HFFc6 (cell line): ENCODE data around the gene SHB. TPM values are rescaled to one million over a fixed set of nuclear protein-coding genes. Genes with fewer than 3 reads are reported as not detected.
"Not testable (repeated sequence)": the region's sequence is repeated elsewhere in the genome, so short reads cannot be mapped to it uniquely, and the experiment has no call there.

Experiments
- DNase-seq: peaks from one replicate; pipeline ENCODE4 v3.0.0-alpha.2; 2018
- H3K27ac Mint-ChIP-seq: 2 replicates; pipeline ENCODE4 v1.8.0; 2020; ENCODE audit warnings: mild to moderate bottlenecking, mixed read lengths
- H3K27me3 Mint-ChIP-seq: 2 replicates; pipeline ENCODE4 v1.8.0; 2021; ENCODE audit warnings: mild to moderate bottlenecking, moderate library complexity, mixed read lengths; ENCODE audit not compliant: insufficient read depth
- H3K36me3 Mint-ChIP-seq: 2 replicates; pipeline ENCODE4 v1.8.0; 2021; ENCODE audit warnings: low read depth, mixed read lengths
- H3K4me1 Mint-ChIP-seq: 2 replicates; pipeline ENCODE4 v1.8.0; 2020; ENCODE audit warnings: low read depth, mixed read lengths
- H3K4me3 Mint-ChIP-seq: 2 replicates; pipeline ENCODE4 v1.8.0; 2020; ENCODE audit warnings: mild to moderate bottlenecking, moderate library complexity, mixed read lengths
- H3K9me3 Mint-ChIP-seq: 2 replicates; pipeline ENCODE4 v1.8.0; 2020; ENCODE audit warnings: mild to moderate bottlenecking, mixed read lengths
- total RNA-seq, 6 experiments: library from RNA; stranded (reverse); fragmentation: NEBNext Ultra II Directional; extraction: Animal tissue kit (Norgen Biotek cat#: 25700); gene quantifications; 2 replicates in 1 of 6; 3 replicates in 5 of 6; pipeline ENCODE4 v1.2.3, GENCODE V29; 2021
- TF ChIP-seq, protein P1 (sequence below): fragments of 200-600 bp; sonication (generic); IDR thresholded peaks from 2 replicates; pipeline ENCODE4 v1.5.0; 2021; ENCODE audit warnings: antibody characterized with exemption, mild to moderate bottlenecking

The SHB gene
- total RNA-seq, 6 experiments from 2014 or later: 26.8 to 29.8 (median 28.6) TPM

DNA sequence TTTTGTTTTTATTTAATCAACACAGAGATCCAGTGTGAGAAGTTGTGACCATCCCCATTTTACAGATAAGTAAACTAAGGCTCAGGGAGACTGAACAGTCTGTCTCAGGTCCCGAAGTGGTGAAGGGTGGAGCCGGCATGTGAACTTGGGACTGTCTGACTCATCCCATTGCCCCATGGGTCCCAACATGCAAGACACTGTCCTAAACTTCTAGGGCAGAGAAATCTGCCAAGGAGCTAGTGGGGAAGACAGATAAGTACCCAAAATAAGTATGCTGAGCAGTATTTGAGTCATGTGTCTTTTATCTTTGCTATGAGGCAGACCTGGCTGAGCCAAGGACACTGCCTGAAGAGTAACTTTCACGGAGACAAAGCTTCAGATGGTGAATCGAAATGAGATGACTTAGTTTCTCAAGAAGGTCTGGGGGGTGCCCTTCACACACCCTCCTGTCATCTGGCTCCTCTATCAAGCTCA lies 100.8 kb downstream of the SHB start:
- TF ChIP-seq, protein P1, sequence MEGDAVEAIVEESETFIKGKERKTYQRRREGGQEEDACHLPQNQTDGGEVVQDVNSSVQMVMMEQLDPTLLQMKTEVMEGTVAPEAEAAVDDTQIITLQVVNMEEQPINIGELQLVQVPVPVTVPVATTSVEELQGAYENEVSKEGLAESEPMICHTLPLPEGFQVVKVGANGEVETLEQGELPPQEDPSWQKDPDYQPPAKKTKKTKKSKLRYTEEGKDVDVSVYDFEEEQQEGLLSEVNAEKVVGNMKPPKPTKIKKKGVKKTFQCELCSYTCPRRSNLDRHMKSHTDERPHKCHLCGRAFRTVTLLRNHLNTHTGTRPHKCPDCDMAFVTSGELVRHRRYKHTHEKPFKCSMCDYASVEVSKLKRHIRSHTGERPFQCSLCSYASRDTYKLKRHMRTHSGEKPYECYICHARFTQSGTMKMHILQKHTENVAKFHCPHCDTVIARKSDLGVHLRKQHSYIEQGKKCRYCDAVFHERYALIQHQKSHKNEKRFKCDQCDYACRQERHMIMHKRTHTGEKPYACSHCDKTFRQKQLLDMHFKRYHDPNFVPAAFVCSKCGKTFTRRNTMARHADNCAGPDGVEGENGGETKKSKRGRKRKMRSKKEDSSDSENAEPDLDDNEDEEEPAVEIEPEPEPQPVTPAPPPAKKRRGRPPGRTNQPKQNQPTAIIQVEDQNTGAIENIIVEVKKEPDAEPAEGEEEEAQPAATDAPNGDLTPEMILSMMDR: no peak
- DNase-seq: peak; percentile 68
- peaks cover 6% of the 10 kb centered on the region for H3K27me3 Mint-ChIP-seq
- H3K27ac Mint-ChIP-seq: peak overlapping the region; percentile 80
- H3K9me3 Mint-ChIP-seq: no peaks in the 10 kb centered on the region
- peaks cover 98% of the 10 kb centered on the region for H3K4me1 Mint-ChIP-seq
- H3K36me3 Mint-ChIP-seq: peaks cover 20% of the 10 kb centered on the region
- H3K4me3 Mint-ChIP-seq: peak overlapping the region; percentile 38

DNA sequence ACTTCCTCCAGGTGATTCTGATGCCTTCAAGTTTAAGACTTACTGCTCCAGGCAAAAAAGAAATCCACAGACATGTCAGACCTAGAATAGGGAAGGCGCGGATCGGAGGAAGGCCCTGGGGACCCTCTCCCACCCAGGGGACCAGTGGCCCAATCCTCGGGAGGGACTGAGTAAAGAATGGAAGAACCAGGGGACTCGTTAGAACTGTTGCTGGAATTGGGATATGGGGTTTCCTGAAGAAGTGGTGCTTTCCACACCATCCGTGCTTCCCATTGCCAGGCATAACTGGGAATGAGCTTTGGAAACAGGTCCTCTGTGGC lies 101.3 kb downstream of the SHB start:
- peaks cover 6% of the 10 kb centered on the region for H3K27me3 Mint-ChIP-seq
- H3K4me3 Mint-ChIP-seq: peak overlapping the region; percentile 38; the same call in 1 of the 2 replicates
- DNase-seq: no peak
- H3K27ac Mint-ChIP-seq: peak overlapping the region; percentile 80
- TF ChIP-seq, protein P1: no peak
- peaks cover 98% of the 10 kb centered on the region for H3K4me1 Mint-ChIP-seq
- H3K36me3 Mint-ChIP-seq: peaks cover 23% of the 10 kb centered on the region
- H3K9me3 Mint-ChIP-seq: no peaks in the 10 kb centered on the region

DNA sequence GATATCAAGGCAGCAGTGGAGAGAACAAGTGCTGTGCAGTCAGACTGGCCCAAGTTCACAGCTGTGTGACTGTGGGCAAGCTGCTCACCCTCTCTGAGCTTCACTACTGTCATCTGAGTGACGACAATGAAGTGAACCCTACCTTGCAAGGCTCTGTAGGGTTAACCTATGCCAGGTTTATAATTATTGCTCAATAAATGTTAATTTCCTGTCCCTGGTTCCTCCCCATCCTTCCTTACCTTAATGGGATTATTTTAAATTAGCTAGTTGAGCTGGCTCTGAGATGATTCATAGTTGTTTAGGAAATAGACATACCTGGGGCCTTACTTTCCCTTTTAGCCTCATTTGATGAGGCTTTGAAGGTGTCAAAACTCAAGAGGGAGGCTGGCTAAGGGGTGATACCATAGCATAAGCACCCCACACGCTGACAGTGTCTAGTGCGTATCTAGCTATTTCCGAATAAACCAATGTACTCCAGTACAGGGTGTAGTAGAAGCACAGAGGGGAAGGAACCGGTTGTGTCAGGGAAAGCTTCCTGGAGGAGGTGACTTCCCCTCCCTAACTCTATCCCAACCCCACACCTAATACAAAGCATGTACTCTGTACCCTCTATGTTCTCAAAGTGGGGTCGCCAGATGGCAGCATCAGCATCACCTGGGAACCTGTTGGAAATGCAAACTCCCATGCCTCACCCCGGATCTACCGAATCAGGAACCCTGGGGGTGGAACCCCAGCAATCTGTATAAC lies 101.8 kb downstream of the SHB start:
- no peak for DNase-seq
- H3K4me1 Mint-ChIP-seq: peaks cover 93% of the 10 kb centered on the region
- H3K9me3 Mint-ChIP-seq: no peaks in the 10 kb centered on the region
- H3K36me3 Mint-ChIP-seq: peaks cover 18% of the 10 kb centered on the region
- H3K4me3 Mint-ChIP-seq: no peak overlapping the region
- H3K27me3 Mint-ChIP-seq: peaks cover 6% of the 10 kb centered on the region
- TF ChIP-seq, protein P1: no peak
- peak overlapping the region; percentile 80 for H3K27ac Mint-ChIP-seq

DNA sequence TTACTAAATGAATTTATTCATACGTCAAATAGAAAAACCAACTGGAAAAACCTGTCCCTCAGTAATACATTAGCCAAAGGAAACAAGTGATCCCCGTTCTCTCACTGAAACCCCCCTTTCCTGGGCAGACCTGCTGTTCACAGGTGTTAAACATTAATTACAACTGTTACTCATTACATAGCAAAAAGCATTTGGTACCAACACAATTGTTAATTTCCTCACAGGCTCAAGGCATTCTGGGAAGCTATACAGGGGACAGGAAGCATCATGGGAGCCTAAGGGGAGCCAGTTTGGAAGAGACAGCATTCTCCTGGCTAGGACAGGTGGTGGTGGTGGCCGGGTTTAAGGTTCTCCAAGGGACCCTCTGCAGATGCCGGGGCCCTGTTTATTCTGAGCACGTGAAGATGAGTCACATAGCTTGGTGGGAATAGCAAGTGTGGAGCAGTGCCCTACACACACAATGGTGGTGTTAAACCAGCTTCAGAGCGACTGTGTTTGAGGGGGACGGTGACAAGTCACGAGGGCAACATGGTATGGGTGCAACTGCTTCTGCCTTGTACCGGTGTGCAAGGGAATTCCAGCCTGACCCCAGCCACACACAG lies 102.5 kb downstream of the SHB start:
- no peak overlapping the region for H3K4me3 Mint-ChIP-seq
- peaks cover 87% of the 10 kb centered on the region for H3K4me1 Mint-ChIP-seq
- TF ChIP-seq, protein P1: no peak
- peaks cover 18% of the 10 kb centered on the region for H3K36me3 Mint-ChIP-seq
- no peak for DNase-seq
- no peaks in the 10 kb centered on the region for H3K9me3 Mint-ChIP-seq
- H3K27me3 Mint-ChIP-seq: peaks cover 6% of the 10 kb centered on the region
- peak overlapping the region; percentile 80 for H3K27ac Mint-ChIP-seq

DNA sequence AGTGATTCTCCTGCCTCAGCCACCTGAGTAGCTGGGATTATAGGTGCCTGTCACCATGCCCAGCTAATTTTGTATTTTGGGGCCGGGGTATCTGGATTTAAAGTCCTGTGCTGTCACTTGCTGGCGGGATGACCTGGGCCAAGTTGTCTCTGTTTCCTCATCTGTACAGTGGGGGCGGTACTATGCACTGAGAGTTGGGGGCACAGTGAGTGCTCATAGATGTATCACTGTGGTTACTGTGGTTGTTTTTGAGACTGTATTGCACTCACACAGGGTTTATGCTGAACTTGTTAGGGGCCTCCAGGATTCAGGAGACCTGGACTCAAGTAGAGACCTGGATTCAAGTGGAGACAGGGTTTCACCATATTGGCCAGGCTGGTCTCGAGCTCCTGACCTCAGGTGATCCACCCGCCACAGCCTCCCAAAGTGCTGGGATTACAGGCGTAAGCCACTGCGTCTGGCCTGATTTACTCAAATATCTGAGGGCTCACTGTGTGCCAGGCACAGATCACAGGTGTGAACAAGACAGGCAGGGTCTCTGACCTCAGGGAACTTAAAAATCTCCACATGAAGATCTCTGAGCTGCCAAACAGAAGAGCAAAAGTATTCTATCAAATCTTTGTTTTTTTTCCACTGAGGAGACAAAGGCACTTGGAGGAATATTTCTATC lies 103.2 kb downstream of the SHB start:
- H3K27me3 Mint-ChIP-seq, H3K9me3 Mint-ChIP-seq, H3K4me3 Mint-ChIP-seq, DNase-seq: not testable (repeated sequence)
- H3K36me3 Mint-ChIP-seq: peaks cover 18% of the 10 kb centered on the region
- H3K27ac Mint-ChIP-seq: peak overlapping the region; percentile 94
- H3K4me1 Mint-ChIP-seq: peaks cover 80% of the 10 kb centered on the region

DNA sequence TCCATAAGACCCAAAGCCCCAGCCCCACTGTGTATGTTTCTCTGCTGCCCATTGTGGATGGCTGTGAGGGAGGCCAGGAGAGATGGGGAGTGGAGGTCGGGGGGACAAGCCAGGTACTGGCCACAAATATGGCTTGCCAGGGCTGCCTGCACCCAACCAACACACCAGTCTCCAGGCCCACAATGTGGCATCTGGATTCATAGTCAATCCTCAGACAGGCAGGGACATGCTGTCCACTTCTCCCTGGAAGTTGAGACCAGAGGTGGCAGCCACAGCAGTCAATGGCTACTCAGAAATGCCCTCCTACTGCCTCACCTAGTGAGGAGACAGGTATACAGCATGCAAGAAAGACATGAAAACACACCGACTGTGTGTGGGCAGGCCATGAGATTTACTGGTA lies 103.9 kb downstream of the SHB start:
- Mint-ChIP-seq H3K27me3 (peaks cover 6% of the 10 kb centered on the region), H3K36me3 (peaks cover 18% of the 10 kb centered on the region), H3K4me1 (peaks cover 77% of the 10 kb centered on the region), H3K4me3 (peak overlapping the region; percentile 59), H3K27ac (peak overlapping the region; percentile 94), H3K9me3 (no peaks in the 10 kb centered on the region)
- TF ChIP-seq, protein P1: no peak
- DNase-seq: no peak
